Stimulated activated CD4-positive, alpha-beta T cell treated with anti-CD3 and anti-CD28 coated beads, Interleukin-12 subunit alpha, Interleukin-12 subunit beta, amount 100 ng/mL, for 48 hours (primary cell): ENCODE results near the gene ODAD3.

ENCODE experiments used
- DNase-seq, 3 donors: peaks; one replicate each; pipeline ENCODE4 v3.0.0-alpha.2; 2020; ENCODE audit warnings: low read depth in 2 of 3, low spot score in 1 of 3

The ODAD3 gene

DNA sequence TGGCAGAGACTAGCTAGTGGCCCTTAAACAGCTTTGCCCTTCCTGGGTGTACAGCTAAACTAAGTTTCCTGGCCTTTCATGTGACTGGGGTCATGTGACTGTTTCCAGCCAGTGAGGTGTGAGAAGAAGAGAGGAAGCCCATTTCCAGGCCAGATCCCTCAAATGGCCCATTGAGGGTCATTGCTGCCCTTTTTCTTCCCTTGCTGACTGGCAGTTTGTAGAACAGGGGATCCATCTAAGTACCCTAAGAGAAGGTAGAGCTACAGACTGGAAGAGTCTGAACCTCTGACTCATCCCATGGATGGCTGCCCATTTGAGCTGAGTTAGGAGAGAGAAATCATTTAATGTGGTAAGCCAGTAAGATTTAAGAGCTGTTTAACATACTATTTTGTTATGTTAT, 57.7 kb downstream of the ODAD3 start:
- DNase-seq: no peak

DNA sequence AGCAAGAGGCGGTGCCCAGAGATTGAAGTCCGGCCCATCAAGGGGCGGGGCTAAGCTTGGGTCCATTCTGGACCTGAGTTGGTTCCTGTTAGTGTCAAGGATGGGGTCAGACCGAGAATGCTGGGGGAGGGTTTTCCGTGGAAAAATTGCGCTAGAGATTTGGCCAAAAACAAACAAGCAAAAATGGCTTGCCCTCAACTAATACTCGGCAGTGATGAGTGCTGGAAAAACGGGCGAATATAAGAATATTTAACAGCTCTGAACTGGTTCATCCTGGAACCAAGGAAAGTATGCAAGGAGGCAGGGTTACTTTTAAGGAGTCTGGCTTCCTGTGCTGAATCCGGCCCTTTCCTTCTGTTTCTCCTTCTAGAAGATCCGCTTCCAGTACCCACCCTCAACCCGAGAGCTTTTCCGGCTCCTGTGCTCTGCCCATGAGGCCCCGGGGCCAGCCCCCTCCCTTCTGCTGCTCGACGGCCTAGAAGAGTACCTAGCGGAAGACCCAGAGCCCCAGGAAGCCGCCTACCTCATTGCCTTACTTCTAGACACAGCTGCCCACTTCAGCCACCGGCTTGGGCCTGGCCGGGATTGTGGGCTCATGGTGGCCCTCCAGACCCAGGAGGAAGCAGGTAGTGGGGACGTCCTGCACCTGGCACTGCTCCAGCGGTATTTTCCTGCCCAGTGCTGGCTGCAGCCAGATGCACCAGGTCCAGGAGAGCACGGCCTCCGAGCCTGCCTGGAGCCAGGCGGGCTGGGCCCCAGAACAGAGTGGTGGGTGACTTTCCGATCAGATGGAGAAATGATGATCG, 59.6 kb downstream of the ODAD3 start:
- peak; percentile 53 to 59 (median 55) for DNase-seq

DNA sequence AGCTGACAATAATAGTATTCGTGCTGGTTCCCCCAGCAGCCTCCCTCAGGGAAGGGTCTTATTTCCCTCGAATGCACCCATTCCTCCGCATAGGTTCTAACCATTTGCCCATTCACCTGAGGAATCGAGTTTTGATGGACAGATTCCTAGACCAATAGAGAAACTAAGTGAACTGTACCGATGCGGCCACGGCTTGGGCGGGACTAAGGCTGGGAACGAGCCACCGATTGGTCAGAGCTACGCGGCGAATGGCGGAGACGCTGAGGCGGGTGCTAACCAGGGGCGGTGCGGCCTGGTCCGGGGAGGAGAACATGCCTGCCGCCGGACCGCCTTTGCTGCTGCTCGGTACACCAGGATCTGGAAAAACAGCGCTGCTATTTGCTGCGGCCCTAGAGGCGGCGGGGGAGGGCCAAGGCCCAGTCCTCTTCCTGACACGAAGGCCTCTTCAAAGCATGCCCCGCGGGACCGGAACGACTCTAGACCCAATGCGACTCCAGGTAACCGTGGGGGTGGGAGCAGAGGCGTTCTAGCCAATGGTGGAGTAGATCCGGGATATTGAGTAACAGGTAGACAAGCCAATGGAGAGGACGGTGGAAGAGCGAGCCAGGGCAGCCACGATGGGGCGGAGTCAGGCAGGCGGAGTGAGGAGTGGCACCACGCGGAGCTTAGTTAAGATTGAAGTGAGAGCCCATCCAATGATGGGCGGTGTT, 60.3 kb downstream of the ODAD3 start, which contains the start of gene SWSAP1:
SWSAP1 (plus strand) TSS at position 234 of the 710 bp plus-strand sequence; CDS start at position 249, 15 bp downstream.
- peak; percentile 93 to 95 (median 94) for DNase-seq

DNA sequence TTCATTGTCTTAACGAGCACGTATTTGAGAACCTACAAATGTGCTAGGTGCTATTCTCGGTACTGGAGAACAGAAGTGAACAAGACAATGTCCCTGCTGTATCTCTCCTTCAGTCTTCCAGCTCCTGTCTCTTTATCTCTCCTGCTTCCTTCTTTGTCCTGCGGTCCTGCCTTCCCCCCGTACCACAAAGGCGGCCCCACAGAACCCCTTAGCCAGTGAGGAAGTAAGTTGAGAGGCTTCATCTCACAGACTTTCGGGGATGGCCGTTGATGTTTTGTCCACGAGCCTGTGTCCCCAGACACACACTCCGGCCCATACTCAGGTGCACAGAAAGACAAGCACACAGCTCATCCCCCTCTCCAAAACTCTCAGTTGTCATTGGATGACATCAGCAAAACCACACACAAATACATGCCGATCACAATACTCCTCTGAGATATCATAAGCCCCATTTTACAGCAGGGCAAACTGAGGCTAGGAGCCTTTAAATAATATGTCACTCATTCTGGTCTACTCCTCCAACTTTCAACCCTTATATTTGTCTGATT, 61.0 kb downstream of the ODAD3 start:
- DNase-seq: no peak

DNA sequence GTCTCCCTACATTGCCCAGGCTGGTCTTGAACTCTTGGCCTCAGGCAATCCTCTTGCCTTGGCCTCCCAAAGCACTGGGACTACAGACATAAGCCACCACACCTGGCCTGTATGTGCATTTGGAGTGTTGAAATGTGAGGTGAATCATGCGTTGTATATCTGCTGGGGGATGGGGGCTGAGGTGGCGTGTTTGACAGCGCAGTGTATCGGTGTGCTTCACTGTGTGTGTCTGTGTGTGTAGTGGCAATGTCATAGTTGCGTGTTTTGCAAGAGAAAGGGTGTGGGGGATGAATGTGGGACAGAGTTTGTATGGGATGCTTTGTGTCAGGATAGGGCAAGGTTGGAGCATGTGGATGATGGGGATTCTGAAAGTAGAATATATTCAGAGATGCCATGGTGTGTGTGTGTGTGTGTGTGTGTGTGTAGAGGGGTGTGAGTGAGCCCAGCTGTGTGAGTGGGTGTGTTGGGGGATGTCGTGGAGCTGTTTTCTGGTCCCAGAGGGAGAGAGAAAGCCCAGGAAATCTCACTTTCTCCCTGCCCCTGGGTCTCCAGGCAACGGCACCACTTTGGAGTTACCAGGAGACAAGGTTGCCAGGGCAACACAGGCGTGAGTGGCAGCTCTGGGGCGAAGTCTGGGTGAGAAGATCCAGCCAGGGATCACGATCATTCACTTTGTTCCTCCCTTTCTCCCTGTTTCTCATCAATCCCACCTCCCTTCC, 61.6 kb downstream of the ODAD3 start:
- DNase-seq: no peak

DNA sequence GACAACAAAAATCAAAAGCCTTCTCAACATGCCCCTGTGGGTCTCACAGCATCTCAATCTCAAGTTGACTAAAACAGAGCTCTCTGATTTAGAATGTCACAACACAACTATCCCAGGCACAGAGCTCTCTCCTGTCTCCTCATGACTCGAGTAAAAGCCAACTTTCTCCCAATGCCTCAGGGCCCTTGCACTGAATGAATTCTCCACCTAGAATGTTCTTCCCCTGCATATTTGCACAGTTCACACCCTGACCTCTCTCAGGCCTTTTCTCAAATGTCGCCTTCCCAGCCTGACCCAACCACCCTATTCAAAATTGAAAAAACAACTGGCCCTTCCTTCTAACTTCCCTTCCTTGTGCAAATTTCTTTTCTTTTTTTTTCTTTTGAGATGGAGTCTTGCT, 64.2 kb downstream of the ODAD3 start:
- no peak for DNase-seq
